CD4-positive, alpha-beta memory T cell (primary cell): Measurements from ENCODE around the gene DYTN. TPM values are rescaled to one million over a fixed set of nuclear protein-coding genes. Genes with fewer than 3 reads are reported as not detected.

Experiments
- CTCF ChIA-PET: fragments of 350-600 bp; sonication (Branson Sonifier 250); formaldehyde crosslinking; loops from one replicate; lab custom pipeline; 2021; ENCODE audit warnings: inconsistent platforms; ENCODE audit not compliant: partially characterized antibody; lab: Charles Lee
- POLR2A ChIA-PET: fragments of 350-600 bp; sonication (Branson Sonifier 250); formaldehyde crosslinking; loops from one replicate; lab custom pipeline; 2021; ENCODE audit not compliant: partially characterized antibody; lab: Charles Lee
- DNase-seq, 5 donors: peaks; one replicate each; pipeline versions ENCODE4 v3.0.0 to v3.0.0-alpha.2; 2020 to 2022; ENCODE audit warnings: mixed read lengths in 1 of 5
- H3K27ac ChIP-seq: one replicate; pipeline ENCODE4 v1.7.0; 2013; ENCODE audit warnings: low read depth, low read length
- H3K27me3 ChIP-seq: 2 replicates; pipeline ENCODE4 v1.7.0; 2013; ENCODE audit warnings: mild to moderate bottlenecking, low read length, moderate library complexity; ENCODE audit not compliant: insufficient read depth
- H3K36me3 ChIP-seq: 2 replicates; pipeline ENCODE4 v1.7.0; 2013; ENCODE audit warnings: mild to moderate bottlenecking, low read length, moderate library complexity; ENCODE audit not compliant: insufficient read depth
- H3K4me1 ChIP-seq: 2 replicates; pipeline ENCODE4 v1.7.0; 2013; ENCODE audit warnings: mild to moderate bottlenecking, low read length, moderate library complexity; ENCODE audit not compliant: insufficient read depth
- H3K4me3 ChIP-seq, 2 donors: one replicate each; pipeline ENCODE4 v1.7.0; 2013; ENCODE audit warnings: low read length in 2 of 2, mild to moderate bottlenecking in 1 of 2
- H3K9me3 ChIP-seq, 2 donors: one replicate each; pipeline ENCODE4 v1.7.0; 2013; ENCODE audit warnings: low read length in 2 of 2, control low read depth in 1 of 2; ENCODE audit not compliant: control insufficient read depth in 1 of 2
- H3K27ac Mint-ChIP-seq, 7 donors: one replicate each; pipeline ENCODE4 v1.8.0; 2020 to 2021; ENCODE audit warnings: mixed read lengths in 7 of 7, mild to moderate bottlenecking in 6 of 7, inconsistent platforms in 3 of 7, moderate library complexity in 3 of 7
- H3K27me3 Mint-ChIP-seq, 2 donors: one replicate each; pipeline ENCODE4 v1.8.0; 2020 to 2021; ENCODE audit warnings: mixed read lengths in 2 of 2
- H3K36me3 Mint-ChIP-seq, 2 donors: one replicate each; pipeline ENCODE4 v1.8.0; 2020 to 2021; ENCODE audit warnings: mixed read lengths in 2 of 2, inconsistent platforms in 1 of 2, mild to moderate bottlenecking in 1 of 2
- H3K4me1 Mint-ChIP-seq, 4 donors: one replicate each; pipeline ENCODE4 v1.8.0; 2020 to 2021; ENCODE audit warnings: mixed read lengths in 4 of 4, mild to moderate bottlenecking in 1 of 4
- H3K4me3 Mint-ChIP-seq, 8 donors: one replicate each; pipeline ENCODE4 v1.8.0; 2020 to 2021; ENCODE audit warnings: mixed read lengths in 8 of 8, mild to moderate bottlenecking in 7 of 8, moderate library complexity in 6 of 8, inconsistent platforms in 3 of 8
- H3K9me3 Mint-ChIP-seq, 8 donors: one replicate each; pipeline ENCODE4 v1.8.0; 2020 to 2021; ENCODE audit warnings: mixed read lengths in 8 of 8, mild to moderate bottlenecking in 5 of 8, inconsistent platforms in 3 of 8, moderate library complexity in 1 of 8
- intact Hi-C: fragments of 100-400 bp; cut with micrococcal nuclease; formaldehyde crosslinking; loops from one replicate; pipeline ENCODE4 v1.15.1; 2023
- polyA plus RNA-seq, 2 donors: library from polyadenylated mRNA; unstranded; fragments of 300-500 nt; fragmentation: Illumina TruSeq; gene quantifications; one replicate each; pipeline ENCODE4 v1.2.3, GENCODE V29; 2021
- total RNA-seq, 2 experiments: library from RNA; stranded (reverse); gene quantifications; one replicate each; pipeline ENCODE4 v1.2.3, GENCODE V29; 2021

DYTN gene
- total and polyA plus RNA-seq, 4 experiments from 2014 or later: not detected

- no peaks in the 10 kb centered on the region for H3K36me3 ChIP-seq
- ChIA-PET CTCF (interaction anchor here (0.8 kb wide), 1 partner anchor 775 kb away, joined by 3 read pairs; no protein-coding TSS in a partner anchor), POLR2A (no interaction called here)
- no peak overlapping the region for H3K4me3 ChIP-seq
- H3K9me3 Mint-ChIP-seq: no peaks in the 10 kb centered on the region
- no peaks in the 10 kb centered on the region for H3K36me3 Mint-ChIP-seq
- no peaks in the 10 kb centered on the region for H3K27me3 ChIP-seq
- H3K27me3 Mint-ChIP-seq: peaks cover 8 to 10% of the 10 kb centered on the region in 2 donors
- H3K27ac Mint-ChIP-seq: no peak overlapping the region
- H3K27ac ChIP-seq: no peak overlapping the region
- H3K4me1 ChIP-seq: no peaks in the 10 kb centered on the region
- H3K4me1 Mint-ChIP-seq: peaks cover 0 to 4% (median under 1%) of the 10 kb centered on the region in 4 donors
- no peak overlapping the region for H3K4me3 Mint-ChIP-seq
- DNase-seq: no peak
- intact Hi-C loops: loop anchor here (10.0 kb wide), 2 partner anchors 304 to 446 kb away; no protein-coding TSS in a partner anchor
- H3K9me3 ChIP-seq: no peaks in the 10 kb centered on the region
These were observed 19.4 kb downstream of the DYTN start for GRCh38 chr2:206698811-206699210.

- no peak for DNase-seq
- H3K4me3 ChIP-seq: no peak overlapping the region
- no peaks in the 10 kb centered on the region for H3K36me3 Mint-ChIP-seq
- H3K36me3 ChIP-seq: no peaks in the 10 kb centered on the region
- H3K4me1 ChIP-seq: no peaks in the 10 kb centered on the region
- H3K9me3 Mint-ChIP-seq: no peaks in the 10 kb centered on the region
- H3K9me3 ChIP-seq: no peaks in the 10 kb centered on the region
- peaks cover 0 to 4% (median under 1%) of the 10 kb centered on the region in 4 donors for H3K4me1 Mint-ChIP-seq
- CTCF ChIA-PET: interaction anchor here (1.1 to 3.4 kb wide), 5 partner anchors 84 to 1344 kb away, joined by 3 to 17 read pairs (median 7); no protein-coding TSS in a partner anchor
- POLR2A ChIA-PET: interaction anchor here (0.7 kb wide), 1 partner anchor 828 kb away, joined by 3 read pairs; no protein-coding TSS in a partner anchor
- H3K27me3 ChIP-seq: no peaks in the 10 kb centered on the region
- no peak overlapping the region for H3K4me3 Mint-ChIP-seq
- H3K27ac ChIP-seq: no peak overlapping the region
- intact Hi-C loops: loop anchor here (10.0 kb wide), 2 partner anchors 302 to 448 kb away; no protein-coding TSS in a partner anchor
- H3K27me3 Mint-ChIP-seq: peaks cover 8% of the 10 kb centered on the region in 2 donors
- no peak overlapping the region for H3K27ac Mint-ChIP-seq
These were observed 21.3 kb downstream of the DYTN start for GRCh38 chr2:206696910-206697309.

GRCh38 chr2:206693399-206694137, 24.6 kb downstream of the DYTN start:
- Mint-ChIP-seq H3K4me3 (no peak overlapping the region), H3K27me3 (peaks cover 2 to 5% of the 10 kb centered on the region in 2 donors), H3K4me1 (peaks cover 0 to 4% (median 4%) of the 10 kb centered on the region in 4 donors), H3K9me3 (no peaks in the 10 kb centered on the region), H3K27ac (no peak overlapping the region), H3K36me3 (no peaks in the 10 kb centered on the region)
- no peaks in the 10 kb centered on the region for H3K36me3 ChIP-seq
- CTCF ChIA-PET: interaction anchor here (0.8 to 3.4 kb wide), 3 partner anchors 16 to 780 kb away, joined by 3 to 17 read pairs (median 3); no protein-coding TSS in a partner anchor
- H3K27ac ChIP-seq: no peak overlapping the region
- H3K9me3 ChIP-seq: no peaks in the 10 kb centered on the region
- H3K4me1 ChIP-seq: peaks cover 10% of the 10 kb centered on the region
- intact Hi-C loops: loop anchor here (1.0 to 10.0 kb wide), 7 partner anchors 88 to 1279 kb away; no protein-coding TSS in a partner anchor
- peak in 4 of 5 donors; percentile 40 to 54 (median 50) for DNase-seq
- POLR2A ChIA-PET: no interaction called here
- no peaks in the 10 kb centered on the region for H3K27me3 ChIP-seq
- no peak overlapping the region for H3K4me3 ChIP-seq

- DNase-seq: no peak
- POLR2A ChIA-PET: no interaction called here
- H3K4me3 ChIP-seq: no peak overlapping the region
- H3K27ac ChIP-seq: no peak overlapping the region
- CTCF ChIA-PET: no interaction called here
- intact Hi-C loops: loop anchor here (1.0 to 10.0 kb wide), 7 partner anchors 88 to 1279 kb away; no protein-coding TSS in a partner anchor
- no peak overlapping the region for H3K4me3 Mint-ChIP-seq
- H3K9me3 ChIP-seq: no peaks in the 10 kb centered on the region
- no peaks in the 10 kb centered on the region for H3K27me3 ChIP-seq
- no peak overlapping the region for H3K27ac Mint-ChIP-seq
- peaks cover 12% of the 10 kb centered on the region for H3K4me1 ChIP-seq
- H3K9me3 Mint-ChIP-seq: no peaks in the 10 kb centered on the region
- H3K4me1 Mint-ChIP-seq: peaks cover 3 to 7% (median 4%) of the 10 kb centered on the region in 4 donors
- H3K36me3 Mint-ChIP-seq: no peaks in the 10 kb centered on the region
- H3K27me3 Mint-ChIP-seq: peaks cover 2 to 3% of the 10 kb centered on the region in 2 donors
- H3K36me3 ChIP-seq: no peaks in the 10 kb centered on the region
These were observed 25.2 kb downstream of the DYTN start for GRCh38 chr2:206692971-206693370.

GRCh38 chr2:206688990-206689389, 29.2 kb downstream of the DYTN start:
- H3K9me3 ChIP-seq: no peaks in the 10 kb centered on the region
- Mint-ChIP-seq H3K27ac (peak overlapping the region in 1 of 7 donors; percentile 4), H3K36me3 (no peaks in the 10 kb centered on the region), H3K4me1 (peaks cover 3 to 7% (median 4%) of the 10 kb centered on the region in 4 donors), H3K4me3 (no peak overlapping the region), H3K27me3 (peaks cover 4 to 7% of the 10 kb centered on the region in 2 donors), H3K9me3 (no peaks in the 10 kb centered on the region)
- H3K4me1 ChIP-seq: peaks cover 12% of the 10 kb centered on the region
- ChIA-PET POLR2A (no interaction called here), CTCF (interaction anchor here (1.7 kb wide), 1 partner anchor 91 kb away, joined by 3 read pairs; no protein-coding TSS in a partner anchor)
- H3K27ac ChIP-seq: no peak overlapping the region
- no peaks in the 10 kb centered on the region for H3K36me3 ChIP-seq
- intact Hi-C loops: no loop called here
- H3K27me3 ChIP-seq: no peaks in the 10 kb centered on the region
- peak in 4 of 5 donors; percentile 12 to 24 (median 21) for DNase-seq
- H3K4me3 ChIP-seq: no peak overlapping the region

- intact Hi-C loops: no loop called here
- H3K4me1 Mint-ChIP-seq: peaks cover 3 to 7% (median 4%) of the 10 kb centered on the region in 4 donors
- no peak overlapping the region for H3K4me3 ChIP-seq
- CTCF ChIA-PET: interaction anchor here (1.7 kb wide), 1 partner anchor 91 kb away, joined by 3 read pairs; no protein-coding TSS in a partner anchor
- no peaks in the 10 kb centered on the region for H3K9me3 ChIP-seq
- no peaks in the 10 kb centered on the region for H3K27me3 ChIP-seq
- no peaks in the 10 kb centered on the region for H3K36me3 Mint-ChIP-seq
- H3K27me3 Mint-ChIP-seq: peaks cover 4 to 8% of the 10 kb centered on the region in 2 donors
- DNase-seq: no peak
- peaks cover 12% of the 10 kb centered on the region for H3K4me1 ChIP-seq
- no peaks in the 10 kb centered on the region for H3K9me3 Mint-ChIP-seq
- POLR2A ChIA-PET: no interaction called here
- no peak overlapping the region for H3K4me3 Mint-ChIP-seq
- no peaks in the 10 kb centered on the region for H3K36me3 ChIP-seq
- no peak overlapping the region for H3K27ac ChIP-seq
- no peak overlapping the region for H3K27ac Mint-ChIP-seq
These were observed 29.7 kb downstream of the DYTN start for GRCh38 chr2:206688453-206688852.

- POLR2A ChIA-PET: no interaction called here
- H3K27me3 ChIP-seq: no peaks in the 10 kb centered on the region
- CTCF ChIA-PET: no interaction called here
- H3K4me1 ChIP-seq: peaks cover 2% of the 10 kb centered on the region
- no peak overlapping the region for H3K27ac ChIP-seq
- H3K27ac Mint-ChIP-seq: no peak overlapping the region
- H3K4me1 Mint-ChIP-seq: peaks cover 0 to 3% (median 1%) of the 10 kb centered on the region in 4 donors
- H3K4me3 Mint-ChIP-seq: no peak overlapping the region
- H3K9me3 ChIP-seq: no peaks in the 10 kb centered on the region
- intact Hi-C loops: no loop called here
- DNase-seq: no peak
- no peaks in the 10 kb centered on the region for H3K36me3 Mint-ChIP-seq
- H3K9me3 Mint-ChIP-seq: no peaks in the 10 kb centered on the region
- peaks cover 4 to 11% of the 10 kb centered on the region in 2 donors for H3K27me3 Mint-ChIP-seq
- H3K36me3 ChIP-seq: no peaks in the 10 kb centered on the region
- H3K4me3 ChIP-seq: no peak overlapping the region
These were observed 34.6 kb downstream of the DYTN start for GRCh38 chr2:206683546-206683945.
